OCI-LY3 (cell line): Measurements from ENCODE around the gene DGKB.

ENCODE experiments used
- H2AFZ ChIP-seq: fragments of 200-600, 300-600 bp; shearing (Covaris generic); 2 replicates; pipeline ENCODE4 v1.6.0; 2014; ENCODE audit warnings: antibody characterized with exemption, low read depth, low read length
- H3K27ac ChIP-seq: fragments of 200-600, 300-600 bp; sonication (generic); 2 replicates; pipeline ENCODE4 v1.5.1; 2014; ENCODE audit warnings: mild to moderate bottlenecking, low read length, moderate library complexity, mixed read lengths
- H3K27me3 ChIP-seq: fragments of 200-600, 300-600 bp; sonication (generic); 2 replicates; pipeline ENCODE4 v1.6.1; 2014; ENCODE audit warnings: low read depth, low read length, mixed read lengths
- H3K36me3 ChIP-seq: fragments of 200-600, 300-600 bp; sonication (generic); replicated peaks from 2 replicates; pipeline ENCODE3; 2014; ENCODE audit warnings: low read depth, low read length, mixed read lengths
- H3K4me1 ChIP-seq: fragments of 300-600, 200-600 bp; sonication (generic); 2 replicates; pipeline ENCODE4 v1.6.1; 2014; ENCODE audit warnings: low read length, mixed read lengths
- H3K4me2 ChIP-seq: fragments of 200-600, 300-600 bp; sonication (generic); 2 replicates; pipeline ENCODE4 v1.6.1; 2014; ENCODE audit warnings: low read length, mixed read lengths
- H3K4me3 ChIP-seq: fragments of 300-600, 200-600 bp; sonication (generic); 2 replicates; pipeline ENCODE4 v1.5.1; 2014; ENCODE audit warnings: antibody characterized with exemption, mild to moderate bottlenecking, low read length, moderate library complexity
- H3K79me2 ChIP-seq: fragments of 300-600, 200-600 bp; shearing (Covaris generic); 2 replicates; pipeline ENCODE4 v1.6.1; 2014; ENCODE audit warnings: mild to moderate bottlenecking, low read length, mixed read lengths
- H3K9ac ChIP-seq: fragments of 300-600, 200-600 bp; shearing (Covaris generic); 2 replicates; pipeline ENCODE4 v1.6.0; 2014; ENCODE audit warnings: mild to moderate bottlenecking, low read length, moderate library complexity
- H3K9me3 ChIP-seq: fragments of 200-600, 300-600 bp; shearing (Covaris generic); 2 replicates; pipeline ENCODE4 v1.6.1; 2014; ENCODE audit warnings: low read length, mixed read lengths; ENCODE audit not compliant: insufficient read depth
- H4K20me1 ChIP-seq: fragments of 200-600, 300-600 bp; sonication (generic); 2 replicates; pipeline ENCODE4 v1.6.1; 2016; ENCODE audit warnings: low read length, mixed read lengths; ENCODE audit not compliant: insufficient read depth
- EZH2phosphoT487 ChIP-seq: fragments of 200-600 bp; shearing (Covaris generic); IDR thresholded peaks from 2 replicates; pipeline ENCODE4 v1.6.1; 2018; ENCODE audit warnings: antibody characterized with exemption, mixed run types, low read depth
- TF ChIP-seq, protein P1 (sequence below): fragments of 200-600, 300-600 bp; sonication (generic); IDR thresholded peaks from 2 replicates; pipeline ENCODE4 v1.5.1; 2014; ENCODE audit warnings: antibody characterized with exemption, low read length, low read depth

The DGKB gene

DNA sequence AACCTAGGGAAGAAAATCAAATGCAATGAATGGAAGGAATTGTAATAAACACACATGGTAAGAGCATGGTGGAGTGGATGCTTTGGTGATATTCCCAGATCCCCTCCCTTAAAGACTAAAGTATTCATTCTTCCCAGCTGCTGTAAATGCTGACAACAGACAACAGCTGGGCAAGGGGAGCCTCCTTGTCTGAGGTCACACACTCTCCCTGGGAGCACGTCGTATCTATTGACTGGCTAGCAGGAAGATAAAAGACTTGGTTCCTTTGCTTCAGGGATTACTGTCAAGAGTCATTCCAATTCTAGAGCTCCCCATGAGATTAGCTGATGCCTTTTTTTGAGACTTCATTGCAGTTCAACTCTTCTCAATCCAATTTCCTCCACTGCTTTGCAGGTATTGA, 469.6 kb downstream of the DGKB start:
- H4K20me1 ChIP-seq, result no peaks in the 10 kb centered on the region
- no peaks in the 10 kb centered on the region for H3K27me3 ChIP-seq
- no peak overlapping the region for H2AFZ ChIP-seq
- no peaks in the 10 kb centered on the region for H3K9me3 ChIP-seq
- TF ChIP-seq, protein P1, sequence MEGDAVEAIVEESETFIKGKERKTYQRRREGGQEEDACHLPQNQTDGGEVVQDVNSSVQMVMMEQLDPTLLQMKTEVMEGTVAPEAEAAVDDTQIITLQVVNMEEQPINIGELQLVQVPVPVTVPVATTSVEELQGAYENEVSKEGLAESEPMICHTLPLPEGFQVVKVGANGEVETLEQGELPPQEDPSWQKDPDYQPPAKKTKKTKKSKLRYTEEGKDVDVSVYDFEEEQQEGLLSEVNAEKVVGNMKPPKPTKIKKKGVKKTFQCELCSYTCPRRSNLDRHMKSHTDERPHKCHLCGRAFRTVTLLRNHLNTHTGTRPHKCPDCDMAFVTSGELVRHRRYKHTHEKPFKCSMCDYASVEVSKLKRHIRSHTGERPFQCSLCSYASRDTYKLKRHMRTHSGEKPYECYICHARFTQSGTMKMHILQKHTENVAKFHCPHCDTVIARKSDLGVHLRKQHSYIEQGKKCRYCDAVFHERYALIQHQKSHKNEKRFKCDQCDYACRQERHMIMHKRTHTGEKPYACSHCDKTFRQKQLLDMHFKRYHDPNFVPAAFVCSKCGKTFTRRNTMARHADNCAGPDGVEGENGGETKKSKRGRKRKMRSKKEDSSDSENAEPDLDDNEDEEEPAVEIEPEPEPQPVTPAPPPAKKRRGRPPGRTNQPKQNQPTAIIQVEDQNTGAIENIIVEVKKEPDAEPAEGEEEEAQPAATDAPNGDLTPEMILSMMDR, result no peak
- no peaks in the 10 kb centered on the region for H3K36me3 ChIP-seq
- H3K27ac ChIP-seq, result no peak overlapping the region
- no peaks in the 10 kb centered on the region for H3K79me2 ChIP-seq
- no peak overlapping the region for H3K9ac ChIP-seq
- peaks cover 5% of the 10 kb centered on the region for H3K4me1 ChIP-seq
- H3K4me2 ChIP-seq, result no peak overlapping the region
- H3K4me3 ChIP-seq, result no peak overlapping the region

DNA sequence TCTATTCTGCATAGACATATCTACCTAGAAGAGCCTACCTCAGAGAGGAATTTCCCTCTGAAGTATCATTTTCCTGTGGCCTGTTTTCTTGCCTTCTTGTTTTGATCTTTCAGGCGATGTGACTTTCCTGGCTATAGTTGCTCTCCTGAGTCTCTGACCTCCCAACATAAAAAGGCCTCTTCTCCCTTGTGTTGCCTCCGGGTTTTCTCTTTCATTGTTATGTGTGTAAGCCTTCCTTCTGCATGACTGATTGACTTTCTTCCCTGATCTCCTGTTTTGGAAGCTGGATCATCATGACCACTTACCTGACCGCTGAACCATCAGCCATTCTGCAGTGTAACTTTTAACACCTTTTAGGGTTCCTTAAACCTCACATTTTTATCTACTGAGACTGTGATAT, 471.6 kb downstream of the DGKB start:
- no peak overlapping the region for H3K27ac ChIP-seq
- no peak overlapping the region for H3K9ac ChIP-seq
- H2AFZ ChIP-seq, result no peak overlapping the region
- no peak overlapping the region for H3K4me3 ChIP-seq
- H3K4me2 ChIP-seq, result no peak overlapping the region
- no peaks in the 10 kb centered on the region for H3K9me3 ChIP-seq
- no peaks in the 10 kb centered on the region for H3K27me3 ChIP-seq
- peaks cover 5% of the 10 kb centered on the region for H3K4me1 ChIP-seq
- no peak for TF ChIP-seq EZH2phosphoT487
- TF ChIP-seq, protein P1, result no peak
- no peaks in the 10 kb centered on the region for H3K79me2 ChIP-seq
- no peaks in the 10 kb centered on the region for H3K36me3 ChIP-seq
- H4K20me1 ChIP-seq, result no peaks in the 10 kb centered on the region

DNA sequence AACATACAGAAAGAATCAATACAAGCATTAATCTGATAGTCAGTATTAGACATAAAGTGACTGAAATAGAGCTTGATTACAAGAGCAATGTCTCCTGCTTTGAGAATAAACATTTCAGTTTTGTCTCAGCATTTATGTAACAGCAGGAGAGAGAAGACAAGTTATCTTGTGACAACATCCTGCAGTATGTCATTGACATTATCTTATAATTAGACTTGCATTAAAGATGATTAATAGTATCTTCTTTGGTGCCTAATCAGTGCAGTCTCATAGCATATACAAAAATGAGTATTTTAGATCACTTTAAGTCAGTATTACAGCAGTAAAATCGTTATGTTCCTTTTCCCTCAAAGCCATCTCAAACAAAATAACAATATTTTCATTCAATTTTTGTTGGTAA, 477.0 kb downstream of the DGKB start:
- Histone ChIP-seq H3K27ac (no peak overlapping the region), H3K9me3 (no peaks in the 10 kb centered on the region), H3K9ac (no peak overlapping the region), H3K79me2 (no peaks in the 10 kb centered on the region), H3K4me3 (no peak overlapping the region), H3K4me2 (no peak overlapping the region), H3K36me3 (no peaks in the 10 kb centered on the region), H3K4me1 (peaks cover 5% of the 10 kb centered on the region), H3K27me3 (no peaks in the 10 kb centered on the region), H4K20me1 (no peaks in the 10 kb centered on the region), H2AFZ (no peak overlapping the region)
- TF ChIP-seq EZH2phosphoT487, result no peak
- TF ChIP-seq, protein P1, result no peak

DNA sequence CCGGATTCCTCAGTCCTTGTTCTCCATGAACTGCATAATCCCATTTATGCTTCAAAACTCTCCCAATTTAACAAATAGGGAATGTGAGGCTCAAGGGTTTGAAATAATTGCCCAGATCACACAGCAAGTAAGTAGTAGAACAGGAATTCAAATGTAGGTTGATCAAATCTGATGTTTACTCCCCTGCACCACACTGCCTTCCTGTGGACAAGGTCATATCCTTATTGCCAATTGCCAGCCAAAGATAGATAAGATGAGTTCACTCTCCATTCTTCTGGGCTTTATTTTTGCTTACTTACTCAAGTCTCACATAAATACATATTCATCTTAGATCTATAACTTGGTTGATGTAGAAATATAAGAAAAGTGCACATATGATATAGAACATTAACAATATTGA, 477.9 kb downstream of the DGKB start:
- Histone ChIP-seq H4K20me1 (no peaks in the 10 kb centered on the region), H3K9me3 (no peaks in the 10 kb centered on the region), H3K36me3 (no peaks in the 10 kb centered on the region), H3K4me2 (no peak overlapping the region), H3K4me3 (no peak overlapping the region), H2AFZ (no peak overlapping the region), H3K4me1 (peaks cover 5% of the 10 kb centered on the region), H3K27me3 (no peaks in the 10 kb centered on the region), H3K79me2 (no peaks in the 10 kb centered on the region), H3K27ac (no peak overlapping the region), H3K9ac (no peak overlapping the region)
- TF ChIP-seq, protein P1, result no peak
- no peak for TF ChIP-seq EZH2phosphoT487
